GM12878 (cell line): ENCODE data around the gene ABCC11.

Source experiments
- CEBPB ChIP-seq, 2 experiments: fragments of 150-350 bp in 1 of 2; IDR thresholded peaks; 2 replicates each; pipeline ENCODE4 v1.6.1; 2012 to 2014; ENCODE audit warnings: low read depth in 2 of 2, low read length in 2 of 2, borderline replicate concordance in 1 of 2, inconsistent platforms in 1 of 2
- CHD4 ChIP-seq: fragments of 200-600 bp; sonication (generic); IDR thresholded peaks from 2 replicates; pipeline ENCODE4 v1.6.1; 2016; ENCODE audit warnings: mild to moderate bottlenecking
- EGR1 ChIP-seq, 2 experiments: IDR thresholded peaks; 1 replicate in 1 of 2; 2 replicates in 1 of 2; pipeline ENCODE4 v1.6.1; 2011 to 2012; ENCODE audit warnings: low read depth in 2 of 2, low read length in 2 of 2, borderline replicate concordance in 1 of 2, mild to moderate bottlenecking in 1 of 2, moderate library complexity in 1 of 2
- NR2C1 ChIP-seq: fragments of 450-650 bp; IDR thresholded peaks from 2 replicates; pipeline ENCODE4 v1.6.1; 2017; ENCODE audit warnings: antibody characterized with exemption, mild to moderate bottlenecking, moderate library complexity
- SP1 ChIP-seq: IDR thresholded peaks from one replicate; pipeline ENCODE4 v1.6.1; 2011; ENCODE audit warnings: low read depth, low read length
- ZZZ3 ChIP-seq: IDR thresholded peaks from 2 replicates; pipeline ENCODE4 v1.6.1; 2011; ENCODE audit warnings: low read depth; ENCODE audit not compliant: control insufficient read depth, insufficient read length
- TF ChIP-seq, protein P1 (sequence below): fragments of 450-650 bp; IDR thresholded peaks from 2 replicates; pipeline ENCODE4 v1.6.1; 2017; ENCODE audit warnings: mild to moderate bottlenecking

DNA sequence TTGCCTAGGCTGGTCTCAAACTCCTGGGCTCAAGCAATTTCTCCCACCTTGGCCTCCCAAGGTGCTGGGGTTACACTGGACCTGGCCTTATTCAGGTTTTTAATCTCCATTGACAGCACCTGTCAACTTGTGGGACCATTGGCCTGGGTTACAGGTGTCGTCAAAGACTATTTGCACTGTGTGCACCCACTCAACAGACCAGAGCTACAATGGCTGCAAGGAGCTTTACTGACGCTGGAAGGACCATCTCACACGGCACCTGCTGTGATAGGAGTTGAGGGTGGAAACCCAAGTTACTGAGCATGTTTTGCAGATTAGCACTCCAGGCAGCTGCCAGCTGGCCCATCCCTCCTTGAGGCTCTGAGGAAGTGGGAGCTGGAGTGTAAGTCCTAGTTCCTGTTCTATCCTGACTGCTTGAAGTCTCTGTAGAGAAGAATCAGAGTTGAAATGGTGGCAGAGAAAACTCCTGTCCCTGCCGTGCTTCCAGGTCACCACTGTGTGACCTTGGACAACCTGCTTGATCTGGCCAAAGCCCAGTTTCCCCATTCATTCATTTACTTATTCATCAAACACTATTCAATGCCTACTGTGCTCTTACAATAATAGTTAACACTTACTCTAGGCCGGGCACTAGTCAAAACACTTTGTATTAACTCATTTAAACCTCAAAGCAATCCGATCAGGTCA, 45.7 kb downstream of the ABCC11 start:
- TF ChIP-seq, protein P1, sequence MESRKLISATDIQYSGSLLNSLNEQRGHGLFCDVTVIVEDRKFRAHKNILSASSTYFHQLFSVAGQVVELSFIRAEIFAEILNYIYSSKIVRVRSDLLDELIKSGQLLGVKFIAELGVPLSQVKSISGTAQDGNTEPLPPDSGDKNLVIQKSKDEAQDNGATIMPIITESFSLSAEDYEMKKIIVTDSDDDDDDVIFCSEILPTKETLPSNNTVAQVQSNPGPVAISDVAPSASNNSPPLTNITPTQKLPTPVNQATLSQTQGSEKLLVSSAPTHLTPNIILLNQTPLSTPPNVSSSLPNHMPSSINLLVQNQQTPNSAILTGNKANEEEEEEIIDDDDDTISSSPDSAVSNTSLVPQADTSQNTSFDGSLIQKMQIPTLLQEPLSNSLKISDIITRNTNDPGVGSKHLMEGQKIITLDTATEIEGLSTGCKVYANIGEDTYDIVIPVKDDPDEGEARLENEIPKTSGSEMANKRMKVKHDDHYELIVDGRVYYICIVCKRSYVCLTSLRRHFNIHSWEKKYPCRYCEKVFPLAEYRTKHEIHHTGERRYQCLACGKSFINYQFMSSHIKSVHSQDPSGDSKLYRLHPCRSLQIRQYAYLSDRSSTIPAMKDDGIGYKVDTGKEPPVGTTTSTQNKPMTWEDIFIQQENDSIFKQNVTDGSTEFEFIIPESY = no peak
- TF ChIP-seq ZZZ3 (no peak), CHD4 (no peak), CEBPB (IDR thresholded peaks at IDR 0.05; ENCODE audit: borderline replicate concordance in 1 of 2, low read depth in 2 of 2, low read length in 2 of 2) (no peak), NR2C1 (no peak), EGR1 (IDR thresholded peaks at IDR 0.05; ENCODE audit: borderline replicate concordance in 1 of 2, low read depth in 2 of 2, low read length in 2 of 2) (no peak), SP1 (no peak)
